ENCODE data around the gene FAM110D. TPM values are rescaled to one million over a fixed set of nuclear protein-coding genes. Genes with fewer than 3 reads are reported as not detected.
A peak's percentile ranks its signal among the peaks of the same experiment; 100 is the strongest.

FAM110D gene
- total RNA-seq, 1 experiment from 2014 or later: 0.14 TPM

DNA sequence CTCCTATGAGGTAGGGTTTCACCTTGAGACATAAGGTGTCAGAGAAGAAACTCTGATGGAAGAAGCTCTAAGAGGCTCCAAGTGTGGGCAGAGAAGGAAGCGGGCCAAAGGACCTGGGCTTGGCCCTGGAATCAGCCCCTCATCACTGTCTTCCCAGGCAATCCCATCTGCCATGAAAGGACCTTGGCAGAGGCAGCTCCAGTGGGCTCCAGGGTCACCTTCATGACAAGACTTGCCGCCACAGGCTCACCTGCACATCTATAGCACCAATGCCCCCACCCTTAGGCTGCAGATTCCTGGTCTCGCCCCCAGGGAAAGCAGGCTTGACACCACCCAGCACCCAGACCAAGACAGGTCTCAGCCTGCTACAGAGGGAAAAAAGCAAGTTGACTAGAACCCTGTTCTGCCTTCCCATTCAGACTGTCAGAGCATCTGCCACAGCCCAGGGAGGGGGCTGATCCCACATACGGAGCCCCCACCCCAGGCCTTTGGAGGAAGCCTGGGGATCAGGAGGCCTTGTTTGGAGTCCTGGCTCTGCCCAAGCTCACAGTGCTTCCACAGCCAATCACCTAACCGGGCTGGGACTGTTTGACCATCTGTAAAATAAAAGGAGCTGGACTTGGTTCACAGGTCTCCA lies 490 bp upstream of the FAM110D start:
- in situ Hi-C loops (cut with HindIII; ENCODE audit: low pct_unique_long_range_greater_than_20kb, low sequenced_read_pairs): no loop called here
- DNase-seq (ENCODE audit: low read depth): no peak

GRCh38 chr1:26159743-26160039 lies 812 bp downstream of the FAM110D start:
- DNase-seq (ENCODE audit: low read depth): no peak
- in situ Hi-C loops (cut with HindIII; ENCODE audit: low pct_unique_long_range_greater_than_20kb, low sequenced_read_pairs): no loop called here

GRCh38 chr1:26160527-26161414 lies 1.9 kb downstream of the FAM110D start:
- in situ Hi-C loops (cut with HindIII; ENCODE audit: low pct_unique_long_range_greater_than_20kb, low sequenced_read_pairs): no loop called here
- DNase-seq (ENCODE audit: low read depth): no peak

DNA sequence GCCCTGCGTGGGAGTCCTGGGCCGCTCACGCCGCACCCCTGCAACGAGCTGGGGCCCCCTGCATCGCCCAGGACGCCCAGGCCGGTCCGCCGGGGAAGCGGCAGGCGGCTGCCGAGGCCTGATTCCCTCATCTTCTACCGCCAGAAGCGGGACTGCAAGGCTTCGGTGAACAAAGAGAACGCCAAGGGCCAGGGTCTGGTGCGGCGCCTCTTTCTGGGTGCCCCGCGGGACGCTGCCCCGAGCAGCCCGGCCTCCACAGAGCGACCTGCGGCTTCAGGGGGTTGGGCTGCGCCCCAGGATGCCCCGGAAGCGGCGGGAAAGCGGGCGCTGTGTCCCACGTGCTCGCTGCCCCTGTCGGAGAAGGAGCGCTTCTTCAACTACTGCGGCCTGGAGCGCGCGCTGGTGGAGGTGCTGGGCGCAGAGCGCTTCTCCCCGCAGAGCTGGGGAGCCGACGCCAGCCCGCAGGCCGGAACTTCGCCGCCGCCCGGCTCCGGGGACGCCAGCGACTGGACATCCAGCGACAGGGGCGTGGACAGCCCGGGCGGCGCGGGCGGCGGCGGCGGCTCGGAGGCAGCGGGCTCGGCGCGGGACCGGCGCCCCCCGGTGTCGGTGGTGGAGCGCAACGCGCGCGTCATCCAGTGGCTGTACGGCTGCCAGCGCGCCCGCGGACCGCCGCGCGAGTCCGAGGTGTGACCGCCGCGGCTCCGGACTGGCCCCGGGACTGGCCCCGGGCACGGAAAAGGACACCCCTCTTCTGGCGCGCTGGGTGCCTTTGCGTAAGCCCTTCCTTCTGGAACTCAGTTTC lies 2.7 kb downstream of the FAM110D start:
- in situ Hi-C loops (cut with HindIII; ENCODE audit: low pct_unique_long_range_greater_than_20kb, low sequenced_read_pairs): no loop called here
- peak; percentile 65 for DNase-seq (ENCODE audit: low read depth)

- in situ Hi-C loops (cut with HindIII; ENCODE audit: low pct_unique_long_range_greater_than_20kb, low sequenced_read_pairs): no loop called here
- no peak for DNase-seq (ENCODE audit: low read depth)
Observed at GRCh38 chr1:26162220-26162709, 3.4 kb downstream of the FAM110D start.

DNA sequence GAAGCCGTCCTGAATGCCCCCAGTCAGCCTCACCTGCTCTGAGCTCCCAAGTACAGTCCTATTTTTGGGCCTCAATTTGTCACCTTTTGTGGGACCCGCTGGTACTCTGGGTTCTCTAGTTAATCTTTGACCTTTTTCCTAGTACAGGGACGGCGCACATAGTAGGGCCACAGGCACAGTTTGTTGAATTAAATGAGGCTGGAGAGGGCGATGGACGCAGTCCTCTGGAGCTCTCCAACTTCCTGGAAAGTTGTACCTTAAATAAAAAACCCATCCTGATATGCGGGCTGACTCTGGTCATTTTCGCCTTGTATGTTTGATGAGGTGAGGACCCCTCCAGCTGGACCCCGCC lies 4.8 kb downstream of the FAM110D start:
- in situ Hi-C loops (cut with HindIII; ENCODE audit: low pct_unique_long_range_greater_than_20kb, low sequenced_read_pairs): no loop called here
- no peak for DNase-seq (ENCODE audit: low read depth)

GRCh38 chr1:26164036-26164860 lies 5.4 kb downstream of the FAM110D start:
- DNase-seq (ENCODE audit: low read depth): peak; percentile 26
- in situ Hi-C loops (cut with HindIII; ENCODE audit: low pct_unique_long_range_greater_than_20kb, low sequenced_read_pairs): no loop called here

- in situ Hi-C loops (cut with HindIII; ENCODE audit: low pct_unique_long_range_greater_than_20kb, low sequenced_read_pairs): no loop called here
- DNase-seq (ENCODE audit: low read depth): no peak
Observed at GRCh38 chr1:26164861-26165842, 6.3 kb downstream of the FAM110D start.

- DNase-seq (ENCODE audit: low read depth): no peak
- in situ Hi-C loops (cut with HindIII; ENCODE audit: low pct_unique_long_range_greater_than_20kb, low sequenced_read_pairs): no loop called here
Observed at GRCh38 chr1:26166719-26167281, 7.9 kb downstream of the FAM110D start.

GRCh38 chr1:26168410-26169197 lies 9.7 kb downstream of the FAM110D start, which contains the start of gene C1orf232:
C1orf232 (minus strand) TSS chr1:26168963; CDS start chr1:26168499, 464 bp downstream.
- in situ Hi-C loops (cut with HindIII; ENCODE audit: low pct_unique_long_range_greater_than_20kb, low sequenced_read_pairs): no loop called here
- DNase-seq (ENCODE audit: low read depth): no peak

- in situ Hi-C loops (cut with HindIII; ENCODE audit: low pct_unique_long_range_greater_than_20kb, low sequenced_read_pairs): no loop called here
- no peak for DNase-seq (ENCODE audit: low read depth)
Observed at GRCh38 chr1:26169198-26169554, 10.3 kb downstream of the FAM110D start.

DNA sequence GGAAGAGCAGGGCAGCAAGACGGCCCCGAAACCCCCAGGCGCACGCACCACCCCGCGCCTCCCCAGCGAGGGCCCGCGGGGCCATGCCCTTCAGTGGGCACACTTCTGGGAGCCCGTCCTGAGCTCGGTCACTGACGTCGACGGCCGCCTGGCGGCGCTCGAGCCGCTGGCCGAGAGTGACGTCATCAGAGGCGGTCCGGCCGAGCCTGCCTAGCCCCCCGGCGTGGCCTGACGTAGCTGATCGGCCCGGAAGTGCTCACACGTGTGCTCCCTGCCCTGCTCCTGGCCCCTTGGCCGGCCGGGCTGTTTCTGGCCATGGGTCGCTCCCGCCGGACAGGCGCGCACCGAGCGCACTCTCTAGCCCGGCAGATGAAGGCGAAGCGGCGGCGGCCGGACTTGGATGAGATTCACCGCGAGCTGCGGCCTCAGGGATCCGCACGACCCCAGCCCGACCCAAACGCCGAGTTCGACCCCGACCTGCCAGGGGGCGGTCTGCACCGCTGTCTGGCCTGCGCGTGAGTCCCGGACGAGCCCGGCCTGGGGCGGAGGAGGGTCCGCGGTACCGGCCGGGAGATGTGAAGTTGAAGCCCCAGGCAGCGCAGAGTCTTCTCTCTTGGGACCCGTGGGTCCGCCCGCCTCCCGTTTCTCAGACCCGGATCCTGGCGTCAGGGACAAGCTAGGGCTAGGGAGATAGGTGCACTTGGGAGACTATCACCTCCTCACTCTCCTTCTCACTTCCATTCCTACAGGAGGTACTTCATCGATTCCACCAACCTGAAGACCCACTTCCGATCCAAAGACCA lies 11.0 kb downstream of the FAM110D start, which contains the start of gene ZNF593:
ZNF593 (plus strand) TSS at position 240 of the 803 bp plus-strand sequence; CDS start at position 316, 76 bp downstream.
- peak; percentile 76 for DNase-seq (ENCODE audit: low read depth)
- in situ Hi-C loops (cut with HindIII; ENCODE audit: low pct_unique_long_range_greater_than_20kb, low sequenced_read_pairs): no loop called here

- no peak for DNase-seq (ENCODE audit: low read depth)
- in situ Hi-C loops (cut with HindIII; ENCODE audit: low pct_unique_long_range_greater_than_20kb, low sequenced_read_pairs): no loop called here
Observed at GRCh38 chr1:26170472-26170821, 11.6 kb downstream of the FAM110D start.

- in situ Hi-C loops (cut with HindIII; ENCODE audit: low pct_unique_long_range_greater_than_20kb, low sequenced_read_pairs): no loop called here
- no peak for DNase-seq (ENCODE audit: low read depth)
Observed at GRCh38 chr1:26171084-26172072, 12.5 kb downstream of the FAM110D start, which contains the start of gene ZNF593OS. ZNF593OS (minus strand) TSS chr1:26171832; CDS start chr1:26171661, 171 bp downstream.

All from Caki2 (cell line).